Ascending aorta (tissue), 2 donors: Measurements from ENCODE around the gene PLA2G2D. TPM values are rescaled to one million over a fixed set of nuclear protein-coding genes. Genes with fewer than 3 reads are reported as not detected.

ENCODE experiments used
- DNase-seq, 2 donors: peaks; one replicate each; pipeline ENCODE4 v3.0.0-alpha.2; 2019; ENCODE audit warnings: low spot score in 2 of 2
- H3K27ac ChIP-seq, 2 donors: fragments of 200-600 bp; sonication (generic); one replicate each; pipeline ENCODE4 v1.5.1; 2016 to 2017; ENCODE audit warnings: mild to moderate bottlenecking in 1 of 2
- H3K27me3 ChIP-seq: fragments of 200-600 bp; sonication (generic); one replicate; pipeline ENCODE4 v1.5.1; 2017
- H3K36me3 ChIP-seq, 2 donors: fragments of 200-600 bp; sonication (generic); one replicate each; pipeline ENCODE4 v1.5.1; 2016
- H3K4me1 ChIP-seq, 2 donors: fragments of 200-600 bp; sonication (generic); one replicate each; pipeline ENCODE4 v1.5.1; 2016 to 2017; ENCODE audit warnings: mild to moderate bottlenecking in 1 of 2
- H3K4me3 ChIP-seq, 2 donors: fragments of 200-600 bp; sonication (generic); one replicate each; pipeline ENCODE4 v1.5.1; 2016 to 2017; ENCODE audit warnings: mild to moderate bottlenecking in 1 of 2
- H3K9me3 ChIP-seq, 2 donors: fragments of 200-600 bp; sonication (generic); one replicate each; pipeline ENCODE4 v1.5.1; 2016
- intact Hi-C: fragments of 100-400 bp; cut with DNase I; formaldehyde crosslinking; loops from one replicate; pipeline ENCODE4 v1.15.1; 2023
- total RNA-seq: library from RNA; depleted of rRNA; stranded (reverse); fragments of >200 nt; gene quantifications from one replicate; pipeline ENCODE4 v1.1.0, GENCODE V29; 2016
- TF ChIP-seq, protein P1 (sequence below), 3 experiments: fragments of 200-600 bp in 2 of 3; fragments of 450-650 bp in 1 of 3; sonication (generic) in 2 of 3; IDR thresholded peaks; one replicate each; pipeline ENCODE4 v1.5.1; 2016 to 2019; ENCODE audit warnings: antibody characterized with exemption in 3 of 3, mild to moderate bottlenecking in 1 of 3, moderate library complexity in 1 of 3

PLA2G2D gene
- total RNA-seq, 1 donor from 2014 or later, result not detected

DNA sequence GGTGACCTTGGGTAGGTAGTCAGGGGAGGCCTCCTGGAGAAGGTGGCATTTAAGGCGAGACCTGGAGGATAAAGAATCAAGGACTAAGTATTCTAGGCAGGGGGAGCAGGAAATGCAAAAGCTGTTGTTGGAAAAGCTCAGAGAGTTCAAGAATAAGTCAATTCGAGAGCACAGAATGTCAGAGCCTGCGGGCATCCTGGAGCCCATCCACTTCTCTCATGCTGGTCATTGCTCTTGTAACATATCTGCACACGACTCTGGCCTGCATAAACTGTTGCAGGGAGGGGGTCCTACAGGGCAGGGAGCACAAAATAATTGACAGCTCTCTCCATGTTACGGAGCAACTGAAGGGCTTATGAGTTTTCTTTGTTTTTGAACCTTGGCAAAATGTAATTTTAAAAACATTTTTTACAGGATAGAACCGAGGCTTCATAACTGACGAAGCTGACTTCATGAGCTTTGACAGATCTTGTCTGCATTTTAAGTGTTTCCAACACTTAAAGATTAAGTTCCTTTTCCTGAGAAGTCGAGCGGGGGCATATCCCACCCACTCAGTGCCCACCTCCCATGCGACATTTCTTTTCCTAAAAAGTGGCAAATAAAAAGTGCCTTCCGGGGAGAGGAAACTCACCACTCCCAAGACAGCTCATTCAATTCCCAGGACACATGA lies 45.1 kb downstream of the PLA2G2D start:
- TF ChIP-seq, protein P1, sequence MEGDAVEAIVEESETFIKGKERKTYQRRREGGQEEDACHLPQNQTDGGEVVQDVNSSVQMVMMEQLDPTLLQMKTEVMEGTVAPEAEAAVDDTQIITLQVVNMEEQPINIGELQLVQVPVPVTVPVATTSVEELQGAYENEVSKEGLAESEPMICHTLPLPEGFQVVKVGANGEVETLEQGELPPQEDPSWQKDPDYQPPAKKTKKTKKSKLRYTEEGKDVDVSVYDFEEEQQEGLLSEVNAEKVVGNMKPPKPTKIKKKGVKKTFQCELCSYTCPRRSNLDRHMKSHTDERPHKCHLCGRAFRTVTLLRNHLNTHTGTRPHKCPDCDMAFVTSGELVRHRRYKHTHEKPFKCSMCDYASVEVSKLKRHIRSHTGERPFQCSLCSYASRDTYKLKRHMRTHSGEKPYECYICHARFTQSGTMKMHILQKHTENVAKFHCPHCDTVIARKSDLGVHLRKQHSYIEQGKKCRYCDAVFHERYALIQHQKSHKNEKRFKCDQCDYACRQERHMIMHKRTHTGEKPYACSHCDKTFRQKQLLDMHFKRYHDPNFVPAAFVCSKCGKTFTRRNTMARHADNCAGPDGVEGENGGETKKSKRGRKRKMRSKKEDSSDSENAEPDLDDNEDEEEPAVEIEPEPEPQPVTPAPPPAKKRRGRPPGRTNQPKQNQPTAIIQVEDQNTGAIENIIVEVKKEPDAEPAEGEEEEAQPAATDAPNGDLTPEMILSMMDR (IDR thresholded peaks at IDR 0.05), result no peak
- no peaks in the 10 kb centered on the region for H3K36me3 ChIP-seq
- no peaks in the 10 kb centered on the region for H3K27me3 ChIP-seq
- DNase-seq, result no peak
- H3K4me1 ChIP-seq, result peaks cover 0 to 6% of the 10 kb centered on the region in 2 donors
- no peak overlapping the region for H3K27ac ChIP-seq
- no peak overlapping the region for H3K4me3 ChIP-seq
- intact Hi-C loops, result no loop called here
- no peaks in the 10 kb centered on the region for H3K9me3 ChIP-seq

DNA sequence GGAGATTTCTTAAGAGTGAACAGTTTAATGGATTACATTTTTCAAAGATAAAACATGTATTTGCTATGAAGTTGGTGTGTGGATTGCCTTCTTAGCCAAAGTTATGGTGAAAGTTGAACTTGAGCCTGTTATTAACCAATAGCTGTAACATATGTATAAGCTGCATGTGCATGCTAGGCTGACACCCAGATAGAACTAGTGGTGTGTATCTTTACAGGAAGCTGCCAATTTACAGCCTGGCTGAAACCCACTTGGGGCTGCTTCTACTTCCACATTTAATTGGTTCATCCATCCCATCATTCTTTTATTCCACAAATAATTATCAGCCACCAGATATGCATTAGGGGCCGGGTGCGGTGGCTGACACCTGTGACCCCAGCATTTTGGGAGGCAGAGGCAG lies 46.1 kb downstream of the PLA2G2D start:
- no peak for DNase-seq
- Histone ChIP-seq H3K36me3 (no peaks in the 10 kb centered on the region), H3K4me1 (peaks cover 0 to 6% of the 10 kb centered on the region in 2 donors), H3K27ac (no peak overlapping the region), H3K4me3 (no peak overlapping the region), H3K9me3 (no peaks in the 10 kb centered on the region), H3K27me3 (no peaks in the 10 kb centered on the region)
- TF ChIP-seq, protein P1 (IDR thresholded peaks at IDR 0.05), result no peak
- intact Hi-C loops, result no loop called here

- no peak for DNase-seq
- Histone ChIP-seq H3K27me3 (no peaks in the 10 kb centered on the region), H3K27ac (no peak overlapping the region), H3K9me3 (no peaks in the 10 kb centered on the region), H3K36me3 (no peaks in the 10 kb centered on the region), H3K4me3 (no peak overlapping the region), H3K4me1 (peaks cover 0 to 6% of the 10 kb centered on the region in 2 donors)
- TF ChIP-seq, protein P1 (IDR thresholded peaks at IDR 0.05), result no peak
- intact Hi-C loops, result no loop called here
These were observed 46.6 kb downstream of the PLA2G2D start for GRCh38 chr1:20072771-20073170.

- peaks cover 0 to 6% of the 10 kb centered on the region in 2 donors for H3K4me1 ChIP-seq
- intact Hi-C loops, result no loop called here
These were observed 47.9 kb downstream of the PLA2G2D start for GRCh38 chr1:20071416-20071815.

GRCh38 chr1:20070357-20070756 lies 49.0 kb downstream of the PLA2G2D start:
- peak overlapping the region; percentile 41 to 64 for H3K27ac ChIP-seq
- H3K27me3 ChIP-seq, result no peaks in the 10 kb centered on the region
- H3K9me3 ChIP-seq, result no peaks in the 10 kb centered on the region
- intact Hi-C loops, result no loop called here
- no peak for DNase-seq
- H3K4me3 ChIP-seq, result peak overlapping the region; percentile 43 to 54
- TF ChIP-seq, protein P1 (IDR thresholded peaks at IDR 0.05), result no peak
- no peaks in the 10 kb centered on the region for H3K36me3 ChIP-seq
- peaks cover 0 to 6% of the 10 kb centered on the region in 2 donors for H3K4me1 ChIP-seq

More at GRCh38 chr1:20071416-20071815, 47.9 kb downstream of the PLA2G2D start:
- TF ChIP-seq, protein P1 (IDR thresholded peaks at IDR 0.05), result no peak
- no peak for DNase-seq
- Histone ChIP-seq H3K27me3 (no peaks in the 10 kb centered on the region), H3K36me3 (no peaks in the 10 kb centered on the region), H3K27ac (no peak overlapping the region), H3K9me3 (no peaks in the 10 kb centered on the region), H3K4me3 (no peak overlapping the region)
